NCI-H446 treated with DMSO at 0.1 percent for 48 hours (cell line): ENCODE data around the gene VPS13D.

ENCODE experiments used
- DNase-seq: peaks from one replicate; lab custom pipeline; 2025; lab: John Stamatoyannopoulos, UW

The VPS13D gene

DNA sequence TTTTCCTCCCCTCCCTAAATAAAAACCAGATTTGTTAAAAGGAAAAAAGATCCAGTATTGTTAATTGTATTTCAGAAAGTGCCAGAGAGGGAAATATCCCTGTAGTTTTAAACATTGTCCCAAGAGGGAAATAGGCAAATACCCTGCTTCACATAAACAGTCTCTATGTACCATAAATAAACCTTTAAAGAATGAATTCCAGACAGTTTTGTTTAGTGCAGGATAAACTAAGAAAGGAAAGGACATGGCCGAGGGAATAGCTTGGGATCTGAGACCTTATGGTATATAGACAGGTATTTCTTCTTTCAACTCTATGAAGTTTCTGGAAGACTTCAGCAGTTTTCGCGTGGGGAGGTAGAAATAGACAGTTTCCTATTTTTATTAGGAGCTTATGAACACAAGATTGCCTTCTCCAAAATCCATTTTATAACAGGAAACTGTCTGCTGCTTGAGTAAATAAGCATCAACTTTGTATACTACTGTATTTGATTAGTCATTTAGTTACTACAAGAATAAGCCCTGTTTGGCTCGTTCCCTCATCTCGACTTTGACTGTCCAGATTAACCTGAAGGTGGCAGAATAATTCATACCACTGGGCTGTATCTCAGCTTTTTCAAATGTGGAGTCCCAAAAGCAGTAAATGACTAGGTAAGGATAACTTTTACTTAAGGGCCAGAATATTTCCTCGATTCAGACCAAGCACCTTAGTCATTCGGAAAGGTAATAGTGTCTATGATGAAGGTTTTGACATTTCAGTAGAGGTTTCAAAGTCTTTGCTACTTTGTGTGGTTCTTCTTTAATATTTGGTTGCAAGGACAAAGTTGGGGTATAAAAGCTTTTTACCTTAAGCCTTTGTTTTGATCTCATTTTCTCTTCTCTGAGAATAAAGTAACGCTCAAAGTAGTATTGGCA is 177.5 kb downstream of the VPS13D start:
- no peak for DNase-seq

DNA sequence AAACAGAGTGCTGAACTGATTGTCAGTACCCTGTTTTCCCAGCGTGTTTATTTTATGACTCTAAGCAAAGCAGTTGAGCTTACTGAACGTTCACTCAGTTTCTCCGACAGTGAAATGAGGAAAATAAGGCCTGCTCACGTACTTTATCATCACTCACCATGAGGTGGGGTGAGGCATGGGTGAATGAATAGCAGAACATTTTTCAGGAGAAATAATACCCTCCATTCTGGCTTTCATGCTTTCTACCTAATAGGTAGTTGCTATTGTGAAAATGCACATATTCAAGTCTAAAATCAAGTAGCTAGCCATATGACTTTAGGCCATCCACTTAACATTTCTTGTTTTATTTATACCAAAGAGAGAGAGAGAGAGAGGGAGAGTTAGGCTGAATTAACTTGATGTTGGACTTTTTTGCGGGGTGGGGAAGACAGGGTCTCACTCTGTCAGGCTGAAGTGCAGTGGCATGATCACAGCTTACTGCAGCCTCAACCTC is 178.2 kb downstream of the VPS13D start:
- no peak for DNase-seq

- no peak for DNase-seq
These were observed 178.8 kb downstream of the VPS13D start for GRCh38 chr1:12408662-12409061.

- no peak for DNase-seq
These were observed 179.9 kb downstream of the VPS13D start for GRCh38 chr1:12409681-12410080.

- no peak for DNase-seq
These were observed 180.5 kb downstream of the VPS13D start for GRCh38 chr1:12410351-12410750.

DNA sequence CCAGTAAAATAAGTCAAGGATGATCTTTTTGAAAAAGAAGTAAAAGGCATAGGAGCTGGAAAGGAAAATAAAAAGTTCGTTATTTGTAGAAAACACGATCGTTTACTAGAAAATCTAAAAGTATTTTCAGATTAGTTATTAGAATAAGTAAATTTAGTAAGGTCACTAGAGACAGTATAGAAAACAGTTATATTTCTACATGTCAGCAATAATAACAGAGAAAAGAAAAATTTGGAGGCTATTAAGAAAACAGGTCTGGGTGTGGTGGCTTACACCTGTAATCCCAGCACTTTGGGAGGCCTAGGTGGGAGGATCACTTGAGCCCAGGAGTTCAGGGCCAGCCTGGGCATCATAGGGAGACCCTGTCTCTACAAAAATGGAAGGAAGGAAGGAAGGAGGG is 181.3 kb downstream of the VPS13D start:
- no peak for DNase-seq

DNA sequence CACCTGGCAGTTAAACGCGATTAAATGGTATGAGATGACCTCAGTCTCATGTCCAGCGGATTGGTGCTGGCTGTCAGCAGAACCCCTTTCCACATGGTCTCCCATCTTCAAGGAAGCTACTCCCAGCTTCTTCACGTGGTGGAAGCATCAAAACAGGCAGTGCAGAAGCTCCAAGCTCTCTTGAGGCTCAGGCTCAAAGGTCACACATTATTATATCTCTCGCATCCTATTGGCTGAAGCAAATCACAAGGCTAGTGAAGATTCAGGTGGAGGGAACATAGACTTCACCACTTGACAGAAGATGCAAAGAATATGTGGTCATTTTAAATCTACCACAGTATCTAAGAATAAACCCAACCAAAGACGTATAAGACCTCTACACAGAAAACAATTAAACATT is 181.9 kb downstream of the VPS13D start:
- no peak for DNase-seq

GRCh38 chr1:12412439-12412838 is 182.6 kb downstream of the VPS13D start:
- DNase-seq, result no peak

DNA sequence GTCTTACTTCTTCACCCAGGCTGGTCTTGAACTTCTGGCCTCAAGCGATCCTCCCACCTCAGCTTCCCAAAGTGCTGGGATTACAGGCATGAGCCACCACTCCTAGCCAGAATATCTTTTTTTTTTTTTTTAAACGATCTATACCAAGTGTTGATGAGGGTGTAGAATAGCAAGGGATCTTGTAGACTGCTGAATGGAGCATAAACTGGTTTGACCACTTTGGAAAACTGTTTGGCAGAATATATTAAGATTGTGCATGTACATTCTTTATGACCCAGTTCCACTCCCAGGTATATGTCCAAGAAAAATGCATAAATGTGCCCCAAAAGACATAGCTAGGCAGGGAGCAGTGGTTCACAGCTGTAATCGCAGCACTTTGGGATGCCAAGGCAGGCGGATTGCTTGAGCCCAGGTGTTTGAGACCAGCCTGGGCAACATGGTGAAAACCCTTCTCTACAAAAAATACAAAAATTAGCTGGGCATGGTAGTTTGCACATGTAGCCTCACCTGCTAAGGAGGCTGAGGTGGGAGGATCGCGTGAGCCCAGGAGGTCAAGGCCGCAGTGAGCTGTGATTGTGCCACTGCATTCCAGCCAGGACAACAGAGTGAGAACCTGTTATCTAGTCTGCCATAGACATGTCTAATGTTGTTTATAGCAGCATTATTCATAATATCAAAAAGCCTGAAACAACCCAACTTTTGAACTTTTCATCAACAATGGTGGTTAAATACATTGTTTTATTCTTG is 184.0 kb downstream of the VPS13D start:
- DNase-seq, result no peak

DNA sequence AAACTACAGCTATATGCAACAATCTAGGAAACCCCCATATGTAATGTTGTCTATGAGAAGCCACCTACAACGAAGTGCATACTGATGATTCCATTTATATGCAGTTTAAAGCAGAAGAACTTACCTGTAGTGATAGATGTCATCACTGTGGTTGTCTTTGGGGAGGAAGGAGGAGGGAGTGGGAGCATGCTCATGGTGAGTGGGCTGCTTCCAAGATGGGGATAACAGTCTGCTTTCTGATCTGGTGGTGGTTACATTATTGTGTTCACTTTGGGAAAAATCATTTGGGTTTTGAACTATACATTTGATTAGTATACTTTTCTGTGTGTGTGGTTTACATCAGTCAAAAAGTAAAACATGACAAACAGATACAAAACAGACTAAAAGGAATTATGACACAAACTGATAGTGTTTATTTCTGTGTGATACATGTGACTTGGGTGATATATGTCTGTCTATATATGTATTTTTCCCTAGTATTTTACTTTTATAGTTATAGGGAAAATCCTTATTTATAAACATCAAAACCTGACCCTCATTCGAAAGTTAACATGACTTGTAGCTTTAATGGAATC is 184.7 kb downstream of the VPS13D start:
- no peak for DNase-seq

DNA sequence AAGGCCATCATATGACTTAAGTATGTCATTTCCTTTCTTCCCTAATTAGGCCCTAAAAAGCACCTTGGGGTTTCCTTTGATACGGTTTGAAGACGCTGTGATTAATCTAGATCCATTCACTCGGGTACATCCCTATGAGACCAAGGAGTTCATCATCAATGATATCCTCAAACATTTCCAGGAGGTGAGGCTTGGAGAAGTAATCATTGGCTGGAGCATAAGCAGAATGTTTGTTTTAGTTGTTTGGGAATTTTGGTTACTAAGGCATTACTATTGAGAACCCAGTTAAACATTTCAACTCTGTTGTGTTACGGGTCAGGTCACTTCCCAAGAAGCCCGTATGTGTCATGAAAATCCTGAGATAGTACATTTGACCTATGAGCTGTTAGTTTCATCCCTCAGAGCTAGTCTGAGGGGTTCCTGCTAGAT is 185.2 kb downstream of the VPS13D start:
- DNase-seq, result no peak

- no peak for DNase-seq
These were observed 186.3 kb downstream of the VPS13D start for GRCh38 chr1:12416101-12416500.

- no peak for DNase-seq
These were observed 186.9 kb downstream of the VPS13D start for GRCh38 chr1:12416744-12417143.

DNA sequence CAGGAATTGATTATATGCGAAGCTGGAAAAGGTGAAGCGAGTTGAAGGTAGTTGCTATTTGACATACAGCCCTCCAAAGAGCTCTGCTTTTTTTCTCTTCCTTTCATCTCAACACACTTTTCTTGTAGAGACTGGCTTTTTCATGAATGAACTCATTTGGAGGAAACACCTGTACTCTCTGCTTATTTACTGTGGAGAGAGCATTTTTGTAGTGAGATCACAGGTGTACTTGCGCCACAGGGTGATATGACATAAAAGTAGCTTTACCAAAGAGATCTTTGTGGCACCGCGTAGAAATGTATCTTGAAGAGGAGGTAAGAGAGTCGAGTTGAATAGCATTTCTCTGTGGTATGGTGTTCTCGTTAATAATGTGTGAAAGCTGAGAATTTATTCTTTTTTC is 187.6 kb downstream of the VPS13D start:
- DNase-seq, result no peak

GRCh38 chr1:12420171-12420570 is 190.3 kb downstream of the VPS13D start:
- no peak for DNase-seq

GRCh38 chr1:12422488-12422887 is 192.7 kb downstream of the VPS13D start:
- DNase-seq, result no peak

- DNase-seq, result no peak
These were observed 194.3 kb downstream of the VPS13D start for GRCh38 chr1:12424087-12424529.

- DNase-seq, result no peak
These were observed 195.0 kb downstream of the VPS13D start for GRCh38 chr1:12424793-12425192.

DNA sequence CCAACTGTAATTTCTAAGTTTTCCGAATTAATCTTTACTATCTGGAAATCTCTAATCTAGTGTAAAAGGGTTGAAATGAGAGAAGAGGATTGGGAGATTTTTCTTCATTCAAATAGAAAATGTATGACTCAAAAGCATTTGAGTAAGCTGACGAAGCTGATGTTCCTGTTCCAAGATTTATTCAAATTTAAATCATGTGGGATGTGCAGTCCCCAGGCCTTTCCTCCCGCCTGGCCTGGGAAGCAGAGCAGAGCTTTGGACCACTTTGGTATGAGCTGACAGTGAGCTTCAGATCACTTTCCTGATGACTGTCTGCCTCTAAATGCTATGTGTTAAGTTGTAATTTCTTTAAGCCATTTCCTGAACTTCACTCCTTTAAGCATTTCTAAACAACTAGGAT is 196.2 kb downstream of the VPS13D start:
- DNase-seq, result no peak

DNA sequence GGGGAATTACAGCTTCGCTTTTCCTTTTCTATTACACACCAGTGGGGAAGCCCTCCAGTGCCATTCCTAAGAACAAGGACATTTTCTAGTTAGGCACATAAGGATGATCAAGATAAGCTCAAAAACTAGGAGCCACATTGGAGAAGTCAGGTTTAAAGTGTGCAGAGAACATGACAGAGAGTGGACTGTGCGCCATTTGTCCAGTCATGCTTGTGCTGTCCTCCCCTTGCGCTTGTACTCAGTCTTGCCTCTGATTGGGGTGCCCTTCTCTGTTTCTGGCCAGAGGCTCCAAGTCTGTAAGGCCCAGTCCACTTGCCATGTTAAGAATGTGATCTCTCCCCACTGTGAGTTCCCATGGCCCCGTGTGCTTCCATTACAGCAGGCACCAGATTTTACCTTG is 198.5 kb downstream of the VPS13D start:
- no peak for DNase-seq

GRCh38 chr1:12430525-12430924 is 200.7 kb downstream of the VPS13D start:
- no peak for DNase-seq

DNA sequence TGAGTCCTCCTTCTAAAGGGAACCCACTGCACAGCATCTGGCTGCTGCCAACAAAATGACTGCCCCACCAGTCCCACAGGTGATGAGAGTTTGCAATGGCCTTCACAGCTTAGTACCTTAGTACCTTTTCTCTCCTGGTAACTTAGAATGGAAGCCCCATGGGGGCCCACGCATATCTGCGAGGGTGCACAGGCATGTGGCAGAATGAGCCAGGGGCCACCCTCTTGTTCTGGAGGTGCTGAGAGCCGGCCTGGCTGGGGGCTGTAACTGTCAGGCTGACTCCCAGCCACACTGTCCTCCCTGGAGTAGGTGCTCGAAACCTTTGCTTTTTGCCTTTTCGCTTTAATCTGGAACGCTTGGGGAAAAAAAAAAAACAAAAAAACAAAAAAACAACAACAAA is 203.1 kb downstream of the VPS13D start:
- no peak for DNase-seq
